Measurements from ENCODE around the gene TCERG1L. TPM values are rescaled to one million over a fixed set of nuclear protein-coding genes. Genes with fewer than 3 reads are reported as not detected.

Gene TCERG1L
- total RNA-seq, 4 donors from 2014 or later, result not detected

DNA sequence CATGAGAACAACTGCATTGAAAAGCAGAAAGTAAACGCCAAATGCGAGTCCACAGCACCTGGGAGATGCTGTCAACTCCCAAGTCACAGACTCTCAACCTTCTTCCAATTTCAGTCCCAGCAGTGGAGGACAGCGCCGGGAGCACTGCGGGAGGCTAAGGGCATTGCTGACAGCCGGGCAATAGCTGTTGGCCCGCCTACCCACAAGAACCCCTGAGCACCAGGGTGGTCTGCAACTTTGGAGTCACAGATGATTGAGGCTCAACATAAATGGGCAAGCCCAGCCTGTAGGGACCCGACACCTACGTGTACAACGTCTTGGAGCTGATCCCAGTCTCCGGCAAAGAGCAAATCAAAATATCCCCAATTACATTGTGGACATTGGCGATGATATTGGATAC is 262.9 kb downstream of the TCERG1L start:
- DNase-seq, result no peak
- Histone ChIP-seq H3K27ac (no peak overlapping the region), H3K4me3 (no peak overlapping the region), H3K9me3 (no peaks in the 10 kb centered on the region), H3K36me3 (no peaks in the 10 kb centered on the region), H3K4me1 (no peaks in the 10 kb centered on the region), H3K27me3 (no peaks in the 10 kb centered on the region)
- TF ChIP-seq POLR2A (IDR thresholded peaks at IDR 0.05), result no peak
- TF ChIP-seq, protein P1, sequence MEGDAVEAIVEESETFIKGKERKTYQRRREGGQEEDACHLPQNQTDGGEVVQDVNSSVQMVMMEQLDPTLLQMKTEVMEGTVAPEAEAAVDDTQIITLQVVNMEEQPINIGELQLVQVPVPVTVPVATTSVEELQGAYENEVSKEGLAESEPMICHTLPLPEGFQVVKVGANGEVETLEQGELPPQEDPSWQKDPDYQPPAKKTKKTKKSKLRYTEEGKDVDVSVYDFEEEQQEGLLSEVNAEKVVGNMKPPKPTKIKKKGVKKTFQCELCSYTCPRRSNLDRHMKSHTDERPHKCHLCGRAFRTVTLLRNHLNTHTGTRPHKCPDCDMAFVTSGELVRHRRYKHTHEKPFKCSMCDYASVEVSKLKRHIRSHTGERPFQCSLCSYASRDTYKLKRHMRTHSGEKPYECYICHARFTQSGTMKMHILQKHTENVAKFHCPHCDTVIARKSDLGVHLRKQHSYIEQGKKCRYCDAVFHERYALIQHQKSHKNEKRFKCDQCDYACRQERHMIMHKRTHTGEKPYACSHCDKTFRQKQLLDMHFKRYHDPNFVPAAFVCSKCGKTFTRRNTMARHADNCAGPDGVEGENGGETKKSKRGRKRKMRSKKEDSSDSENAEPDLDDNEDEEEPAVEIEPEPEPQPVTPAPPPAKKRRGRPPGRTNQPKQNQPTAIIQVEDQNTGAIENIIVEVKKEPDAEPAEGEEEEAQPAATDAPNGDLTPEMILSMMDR (IDR thresholded peaks at IDR 0.05), result no peak

DNA sequence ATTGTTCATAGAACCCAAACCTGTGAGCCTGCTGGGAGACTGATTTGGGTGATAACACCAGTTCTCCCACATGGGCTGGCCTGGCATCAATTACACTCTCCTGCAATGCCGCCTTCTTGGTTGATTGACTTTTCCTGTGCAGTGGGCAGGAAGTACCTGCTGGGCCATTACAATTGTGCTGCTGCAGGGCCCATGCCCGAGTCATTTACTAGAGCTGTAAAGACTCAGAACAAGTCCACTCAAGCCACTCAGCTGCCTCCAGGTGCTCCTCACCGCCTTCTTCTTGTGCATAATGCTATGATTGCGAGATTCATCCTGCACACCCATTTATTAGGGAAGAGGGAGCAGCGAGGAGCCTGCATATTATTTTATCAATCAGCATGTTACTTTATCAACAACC is 264.0 kb downstream of the TCERG1L start:
- no peaks in the 10 kb centered on the region for H3K36me3 ChIP-seq
- TF ChIP-seq, protein P1 (IDR thresholded peaks at IDR 0.05), result no peak
- no peak for TF ChIP-seq POLR2A (IDR thresholded peaks at IDR 0.05)
- H3K4me1 ChIP-seq, result no peaks in the 10 kb centered on the region
- H3K27me3 ChIP-seq, result no peaks in the 10 kb centered on the region
- H3K9me3 ChIP-seq, result no peaks in the 10 kb centered on the region
- H3K4me3 ChIP-seq, result no peak overlapping the region
- H3K27ac ChIP-seq, result no peak overlapping the region
- no peak for DNase-seq

DNA sequence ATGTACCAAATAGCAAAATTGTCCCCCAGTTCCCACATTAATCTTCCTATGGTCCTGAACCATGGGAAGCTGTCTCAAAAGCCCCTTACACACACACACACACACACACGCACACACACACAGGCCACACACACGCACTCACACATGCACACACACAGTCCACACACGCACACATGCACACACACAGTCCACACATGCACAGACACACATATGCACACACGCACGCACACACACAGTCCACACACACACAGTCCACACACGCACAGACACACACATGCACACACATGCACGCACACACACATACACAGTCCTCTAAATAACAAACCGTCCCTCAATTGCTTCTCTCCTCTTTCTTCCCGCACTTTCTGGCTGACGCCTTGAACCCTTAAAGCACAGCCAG is 265.3 kb downstream of the TCERG1L start:
- DNase-seq, result no peak
- H3K27ac ChIP-seq, result no peak overlapping the region
- no peaks in the 10 kb centered on the region for H3K27me3 ChIP-seq
- no peaks in the 10 kb centered on the region for H3K4me1 ChIP-seq
- H3K9me3 ChIP-seq, result no peaks in the 10 kb centered on the region
- TF ChIP-seq POLR2A (IDR thresholded peaks at IDR 0.05), result no peak
- TF ChIP-seq, protein P1 (IDR thresholded peaks at IDR 0.05), result no peak
- no peaks in the 10 kb centered on the region for H3K36me3 ChIP-seq
- H3K4me3 ChIP-seq, result no peak overlapping the region

DNA sequence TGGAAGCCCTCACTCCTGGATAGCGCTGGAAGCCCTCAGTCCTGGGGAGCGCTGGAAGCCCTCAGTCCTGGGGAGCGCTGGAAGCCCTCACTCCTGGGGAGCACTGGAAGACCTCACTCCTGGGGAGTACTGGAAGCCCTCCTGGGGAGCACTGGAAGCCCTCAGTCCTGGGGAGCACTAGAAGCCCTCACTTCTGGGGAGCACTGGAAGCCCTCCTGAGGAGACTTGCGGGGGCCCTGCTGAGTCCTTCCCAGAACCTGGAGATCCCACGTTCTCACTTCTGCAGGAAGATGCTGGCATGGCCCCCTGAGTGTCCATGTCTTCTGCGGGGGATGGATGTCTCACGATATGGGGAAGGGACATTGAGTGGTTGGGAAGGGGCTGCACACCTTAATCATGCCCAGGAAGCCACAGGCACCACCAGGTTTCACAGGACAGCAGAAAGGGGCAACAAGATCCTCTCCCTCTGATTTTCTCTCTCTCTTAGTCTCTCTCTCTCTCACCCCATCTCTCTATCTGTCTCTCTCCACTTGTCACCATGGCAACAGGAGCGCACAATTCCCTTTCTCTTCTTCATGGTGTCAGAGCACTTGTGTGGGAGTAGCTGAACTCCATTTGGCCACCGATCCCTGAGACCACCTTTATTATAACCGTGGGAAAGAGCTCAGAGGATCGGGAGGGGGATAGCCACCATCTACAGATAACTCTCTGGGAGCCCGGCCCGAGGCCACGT is 267.0 kb downstream of the TCERG1L start:
- Histone ChIP-seq H3K27me3 (no peaks in the 10 kb centered on the region), H3K27ac (no peak overlapping the region), H3K4me3 (no peak overlapping the region), H3K4me1 (no peaks in the 10 kb centered on the region), H3K9me3 (no peaks in the 10 kb centered on the region), H3K36me3 (no peaks in the 10 kb centered on the region)
- TF ChIP-seq, protein P1 (IDR thresholded peaks at IDR 0.05), result no peak
- TF ChIP-seq POLR2A (IDR thresholded peaks at IDR 0.05), result no peak
- DNase-seq, result peak in 1 of 3 donors; percentile 25

DNA sequence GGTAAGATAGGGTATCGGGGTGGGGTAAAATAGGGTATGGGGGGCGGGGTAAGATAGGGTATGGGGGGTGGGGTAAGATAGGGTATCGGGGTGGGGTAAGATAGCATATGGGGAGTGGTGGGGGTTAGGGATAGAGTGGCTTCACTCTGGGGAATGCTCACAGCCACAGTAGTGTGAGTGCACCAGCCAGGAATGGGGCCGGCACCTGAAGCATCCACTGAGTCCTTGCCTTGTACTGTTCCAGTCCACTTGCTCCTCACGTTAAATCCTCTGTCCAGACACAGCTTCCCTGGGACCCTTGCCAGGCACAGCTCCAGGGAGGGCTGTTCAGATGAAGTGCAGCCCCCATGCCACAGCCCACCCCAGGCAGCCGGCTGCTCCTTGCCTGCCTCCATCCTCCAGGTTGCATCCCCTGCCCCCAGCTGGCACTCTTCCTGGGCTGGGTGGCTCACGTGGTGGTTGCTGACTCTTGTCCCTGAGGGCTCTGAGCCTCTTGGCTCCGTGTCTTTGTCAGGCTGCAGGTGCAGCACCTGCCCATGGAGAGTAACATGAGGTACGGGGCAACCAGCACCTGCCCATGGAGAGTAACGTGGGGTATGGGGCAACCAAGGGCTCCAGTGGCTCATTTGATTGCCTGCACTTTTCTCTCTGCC is 268.4 kb downstream of the TCERG1L start:
- Histone ChIP-seq H3K27ac (no peak overlapping the region), H3K9me3 (no peaks in the 10 kb centered on the region), H3K4me1 (no peaks in the 10 kb centered on the region), H3K4me3 (no peak overlapping the region), H3K27me3 (no peaks in the 10 kb centered on the region), H3K36me3 (no peaks in the 10 kb centered on the region)
- no peak for TF ChIP-seq POLR2A (IDR thresholded peaks at IDR 0.05)
- TF ChIP-seq, protein P1 (IDR thresholded peaks at IDR 0.05), result no peak
- DNase-seq, result peak in 1 of 3 donors; percentile 26

All from Peyer's patch (tissue), 4 donors.